IMR-90 (cell line): ENCODE measurements around the gene TIE1. TPM values are rescaled to one million over a fixed set of nuclear protein-coding genes. Genes with fewer than 3 reads are reported as not detected.

ENCODE experiments used
- ATAC-seq: fragments of 200-7000 bp; cut with Tn5 transposase; 2 replicates; pipeline ENCODE4 v1.9.1; 2020; ENCODE audit warnings: low read depth, mild to moderate bottlenecking, moderate library complexity
- BruUV-seq: library from RNA; stranded (reverse); fragments of 400-500 nt; replicated peaks from 2 replicates; lab custom pipeline; 2021; lab: Mats Ljungman, UMichigan
- CTCF ChIA-PET: fragments of 300-600 bp; formaldehyde crosslinking; extraction: SDS; loops from one replicate; lab custom pipeline; 2021; ENCODE audit warnings: antibody characterized with exemption; lab: Yijun Ruan, JAX
- POLR2A ChIA-PET: fragments of 300-600 bp; sonication (Branson Sonifier 250); formaldehyde crosslinking; loops from one replicate; lab custom pipeline; 2022; ENCODE audit warnings: antibody characterized with exemption; ENCODE audit not compliant: unreplicated experiment; lab: Charles Lee
- DNase-seq: peaks from one replicate; pipeline ENCODE4 v3.0.0; 2013
- H2AFZ ChIP-seq: replicated peaks from 2 replicates; pipeline ENCODE3; 2013; ENCODE audit warnings: low read length, mild to moderate bottlenecking; ENCODE audit not compliant: poor library complexity
- H2AK5ac ChIP-seq: 2 replicates; pipeline ENCODE4 v1.6.1; 2013; ENCODE audit warnings: low read depth, low read length, inconsistent platforms
- H2AK9ac ChIP-seq: replicated peaks from 2 replicates; pipeline ENCODE3; 2013; ENCODE audit warnings: mild to moderate bottlenecking, low read depth, low read length, moderate library complexity; ENCODE audit not compliant: poor library complexity
- H2BK120ac ChIP-seq: 2 replicates; pipeline ENCODE4 v1.6.1; 2013; ENCODE audit warnings: low read depth, low read length, inconsistent platforms
- H2BK15ac ChIP-seq: 3 replicates; pipeline ENCODE4 v1.6.1; 2013; ENCODE audit warnings: low read depth, low read length, inconsistent platforms
- H2BK20ac ChIP-seq: 2 replicates; pipeline ENCODE4 v1.6.1; 2013; ENCODE audit warnings: low read depth, mild to moderate bottlenecking, inconsistent platforms, low read length, moderate library complexity
- H2BK5ac ChIP-seq: 2 replicates; pipeline ENCODE4 v1.6.1; 2013; ENCODE audit warnings: mild to moderate bottlenecking, low read depth, low read length, inconsistent platforms; ENCODE audit not compliant: poor library complexity, severe bottlenecking
- H3K14ac ChIP-seq: replicated peaks from 2 replicates; pipeline ENCODE4 v1.6.1; 2013; ENCODE audit warnings: low read depth, low read length, inconsistent platforms
- H3K18ac ChIP-seq: 2 replicates; pipeline ENCODE4 v1.6.1; 2013; ENCODE audit warnings: low read depth, low read length, control low read depth
- H3K23ac ChIP-seq: 2 replicates; pipeline ENCODE4 v1.6.1; 2013; ENCODE audit warnings: low read depth, low read length, inconsistent platforms
- H3K27ac ChIP-seq: 2 replicates; pipeline ENCODE4 v1.5.1; 2013; ENCODE audit warnings: mild to moderate bottlenecking, control low read depth, low read length; ENCODE audit not compliant: insufficient read depth
- H3K27me3 ChIP-seq: 2 replicates; pipeline ENCODE4 v1.6.1; 2013; ENCODE audit warnings: low read length; ENCODE audit not compliant: control insufficient read depth, insufficient read depth
- H3K36me3 ChIP-seq: 2 replicates; pipeline ENCODE4 v1.6.1; 2013; ENCODE audit warnings: low read length, mixed read lengths; ENCODE audit not compliant: control insufficient read depth, insufficient read depth
- H3K4ac ChIP-seq: 2 replicates; pipeline ENCODE4 v1.6.1; 2013; ENCODE audit warnings: low read depth, low read length, inconsistent platforms
- H3K4me1 ChIP-seq: 2 replicates; pipeline ENCODE4 v1.6.1; 2013; ENCODE audit warnings: low read length, mixed read lengths; ENCODE audit not compliant: control insufficient read depth, insufficient read depth
- H3K4me2 ChIP-seq: 2 replicates; pipeline ENCODE4 v1.6.1; 2013; ENCODE audit warnings: low read depth, mild to moderate bottlenecking, control low read depth, low read length, moderate library complexity
- H3K4me3 ChIP-seq: 2 replicates; pipeline ENCODE4 v1.5.1; 2013; ENCODE audit warnings: low read depth, mild to moderate bottlenecking, control low read depth, low read length, moderate library complexity; ENCODE audit not compliant: insufficient read depth
- H3K56ac ChIP-seq: 2 replicates; pipeline ENCODE4 v1.6.1; 2013; ENCODE audit warnings: low read length, inconsistent platforms; ENCODE audit not compliant: insufficient read depth; ENCODE audit errors: extremely low read depth
- H3K79me1 ChIP-seq, 2 experiments: 2 replicates each; pipeline ENCODE4 v1.6.1; 2013; ENCODE audit warnings: low read length in 2 of 2, inconsistent platforms in 1 of 2, low read depth in 1 of 2
- H3K9ac ChIP-seq: 2 replicates; pipeline ENCODE4 v1.6.1; 2013; ENCODE audit warnings: low read depth, low read length, control low read depth
- H3K9me1 ChIP-seq: 2 replicates; pipeline ENCODE4 v1.6.1; 2013; ENCODE audit warnings: low read length, inconsistent platforms; ENCODE audit not compliant: insufficient read depth
- H3K9me3 ChIP-seq: 2 replicates; pipeline ENCODE4 v1.6.1; 2013; ENCODE audit warnings: low read length; ENCODE audit not compliant: control insufficient read depth, insufficient read depth
- H4K20me1 ChIP-seq: 2 replicates; pipeline ENCODE4 v1.6.1; 2013; ENCODE audit warnings: low read length, inconsistent platforms; ENCODE audit not compliant: insufficient read depth
- H4K5ac ChIP-seq: 2 replicates; pipeline ENCODE4 v1.6.1; 2013; ENCODE audit warnings: mild to moderate bottlenecking, low read depth, low read length, control low read depth
- H4K8ac ChIP-seq, 2 experiments: 2 replicates each; pipeline ENCODE4 v1.6.1; 2013; ENCODE audit warnings: low read depth in 2 of 2, low read length in 2 of 2, control low read depth in 1 of 2, inconsistent platforms in 1 of 2
- H4K91ac ChIP-seq: 2 replicates; pipeline ENCODE4 v1.6.1; 2013; ENCODE audit warnings: low read depth, low read length, inconsistent platforms; ENCODE audit not compliant: insufficient read depth
- BHLHE40 ChIP-seq: fragments of 150-350 bp; IDR thresholded peaks from 2 replicates; pipeline ENCODE4 v1.6.1; 2016; ENCODE audit warnings: mild to moderate bottlenecking, low read depth, low read length
- CHD1 ChIP-seq: IDR thresholded peaks from 2 replicates; pipeline ENCODE4 v1.6.1; 2012; ENCODE audit warnings: low read depth, low read length, improper control_type of control experiment
- RFX5 ChIP-seq: IDR thresholded peaks from 2 replicates; pipeline ENCODE4 v1.8.0; 2012; ENCODE audit warnings: low read depth, mild to moderate bottlenecking, low read length, moderate library complexity
- SMC3 ChIP-seq: fragments of 150-350 bp; IDR thresholded peaks from 2 replicates; pipeline ENCODE4 v1.6.1; 2016; ENCODE audit warnings: low read depth, mild to moderate bottlenecking, antibody characterized with exemption, low read length, moderate library complexity
- WGBS, 2 experiments: methylation state at CpG; one replicate each; pipeline versions ENCODE4 v1.1.5 to v1.1.7; 2013; ENCODE audit warnings: missing lambda C conversion rate in 2 of 2; ENCODE audit not compliant: insufficient read length in 1 of 2; ENCODE audit errors: extremely low coverage in 2 of 2; 5-methylcytosine and 5-hydroxymethylcytosine counted together
- dilution Hi-C: fragments of 300-500 bp; cut with HindIII; formaldehyde crosslinking; loops from one replicate; pipeline ENCODE4 v1.14.3; 2018; ENCODE audit warnings: low sequenced_read_pairs; ENCODE audit not compliant: unreplicated experiment
- in situ Hi-C: fragments of 300-500 bp; cut with MboI; formaldehyde crosslinking; loops from 3 replicates; pipeline ENCODE4 v1.14.3; 2019; ENCODE audit warnings: low sequenced_read_pairs, inconsistent platforms, mixed read lengths
- intact Hi-C: fragments of 100-400 bp; cut with micrococcal nuclease; formaldehyde crosslinking; loops from 2 replicates; pipeline ENCODE4 v1.10.0; 2022
- polyA plus RNA-seq, 3 experiments: library from polyadenylated mRNA; depleted of rRNA; stranded (reverse); fragments of >200 nt; gene quantifications; 2 replicates each; pipeline ENCODE4 v1.2.3, GENCODE V29; 2012; ENCODE audit warnings: low replicate concordance in 1 of 3
- total RNA-seq: library from RNA; depleted of rRNA; stranded (reverse); fragments of >200 nt; gene quantifications from 2 replicates; pipeline ENCODE4 v1.2.3, GENCODE V29; 2012

TIE1 gene
- total and polyA plus RNA-seq, 2 of the 4 experiments (the other 2 are of a cell fraction), result 2.3 to 7.5 TPM

GRCh38 chr1:43312212-43312623 is 11.4 kb downstream of the TIE1 start:
- H2BK5ac ChIP-seq, result no peak overlapping the region
- H3K23ac ChIP-seq, result no peak overlapping the region
- no peak overlapping the region for H3K9ac ChIP-seq
- H3K4ac ChIP-seq, result no peak overlapping the region
- no peaks in the 10 kb centered on the region for H3K9me3 ChIP-seq
- H3K56ac ChIP-seq, result no peak overlapping the region
- H3K4me2 ChIP-seq, result no peak overlapping the region
- H2BK20ac ChIP-seq, result no peak overlapping the region
- no peak overlapping the region for H3K18ac ChIP-seq
- in situ Hi-C loops, result no loop called here
- no peak overlapping the region for H3K4me3 ChIP-seq
- H3K36me3 ChIP-seq, result no peaks in the 10 kb centered on the region
- no peak for DNase-seq
- H2AK9ac ChIP-seq, result no peak overlapping the region
- no peak overlapping the region for H3K27ac ChIP-seq
- no peak overlapping the region for H2AFZ ChIP-seq
- H3K14ac ChIP-seq, result no peak overlapping the region
- H3K27me3 ChIP-seq, result peaks cover 2% of the 10 kb centered on the region; the same call in 1 of the 2 replicates
- no peaks in the 10 kb centered on the region for H3K79me1 ChIP-seq
- H4K91ac ChIP-seq, result no peak overlapping the region
- POLR2A ChIA-PET, result no interaction called here
- 0 out of 2 replicates have a peak, but pooled peaks cover 3% of the 10 kb centered on the region for H3K9me1 ChIP-seq
- no peak overlapping the region for H2AK5ac ChIP-seq
- no peak overlapping the region for H2BK15ac ChIP-seq
- no peak for TF ChIP-seq BHLHE40
- no peak for TF ChIP-seq SMC3
- no peak for TF ChIP-seq CHD1
- TF ChIP-seq RFX5, result no peak
- H4K8ac ChIP-seq, result no peak overlapping the region
- CTCF ChIA-PET, result no interaction called here
- intact Hi-C loops, result no loop called here
- H2BK120ac ChIP-seq, result no peak overlapping the region
- H3K4me1 ChIP-seq, result no peaks in the 10 kb centered on the region
- no peaks in the 10 kb centered on the region; the same call in 1 of the 2 replicates for H4K20me1 ChIP-seq
- no peak for ATAC-seq
- dilution Hi-C loops, result no loop called here
- WGBS, 2 experiments, result 96% methylated on average over 5 of the region's 19 CpGs; no CpG with 5 or more reads in 1 of the 2 experiments
- no peak overlapping the region for H4K5ac ChIP-seq
- BruUV-seq, result no TSS peak
